ENCODE measurements around the gene DOLPP1.

The DOLPP1 gene

DNA sequence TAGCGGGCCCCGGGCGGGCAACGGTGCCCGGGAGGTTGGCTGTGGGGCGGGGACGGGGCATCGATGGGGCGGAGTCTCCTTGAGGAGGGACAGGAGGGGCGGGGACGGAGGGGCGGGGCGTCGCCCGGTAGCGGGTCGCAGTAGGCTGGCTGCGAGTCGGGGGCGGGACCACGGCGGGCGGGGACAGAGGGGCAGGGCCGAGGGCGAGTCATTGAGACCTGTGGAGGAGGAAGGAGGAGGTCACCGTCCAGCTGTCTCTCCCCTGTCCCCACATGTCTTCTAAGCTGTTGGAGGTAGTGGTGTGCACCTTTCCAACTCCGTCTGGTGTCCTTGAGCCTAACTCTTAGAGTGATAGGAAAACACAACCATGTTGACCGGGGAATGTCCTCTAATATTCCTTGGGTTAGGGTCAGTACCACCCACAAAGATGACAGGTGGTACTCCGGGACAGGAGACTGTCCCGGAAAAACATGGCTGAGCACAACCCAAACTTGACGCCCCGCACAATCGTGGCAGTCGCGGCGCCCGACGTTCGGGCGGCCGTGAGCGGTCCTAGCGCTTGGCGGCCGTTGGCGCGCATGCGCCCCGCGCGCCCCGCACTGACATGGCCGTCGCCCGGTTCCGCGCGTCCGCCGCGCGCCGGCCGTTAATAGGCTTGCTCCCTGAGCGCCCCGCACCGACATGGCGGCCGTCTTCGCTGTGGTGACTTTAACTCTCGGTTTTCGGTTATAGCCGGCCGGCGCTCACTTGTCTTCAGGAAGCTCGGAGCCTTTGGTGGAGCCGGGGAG is 30.0 kb downstream of the DOLPP1 start, which contains the start of the genes CRAT and PTPA (continued):
- TF ChIP-seq HOXA7 (CRISPR knock-in tag; IDR thresholded peaks at IDR 0.05; ENCODE audit: borderline replicate concordance), result no peak
- TF ChIP-seq, protein P1, sequence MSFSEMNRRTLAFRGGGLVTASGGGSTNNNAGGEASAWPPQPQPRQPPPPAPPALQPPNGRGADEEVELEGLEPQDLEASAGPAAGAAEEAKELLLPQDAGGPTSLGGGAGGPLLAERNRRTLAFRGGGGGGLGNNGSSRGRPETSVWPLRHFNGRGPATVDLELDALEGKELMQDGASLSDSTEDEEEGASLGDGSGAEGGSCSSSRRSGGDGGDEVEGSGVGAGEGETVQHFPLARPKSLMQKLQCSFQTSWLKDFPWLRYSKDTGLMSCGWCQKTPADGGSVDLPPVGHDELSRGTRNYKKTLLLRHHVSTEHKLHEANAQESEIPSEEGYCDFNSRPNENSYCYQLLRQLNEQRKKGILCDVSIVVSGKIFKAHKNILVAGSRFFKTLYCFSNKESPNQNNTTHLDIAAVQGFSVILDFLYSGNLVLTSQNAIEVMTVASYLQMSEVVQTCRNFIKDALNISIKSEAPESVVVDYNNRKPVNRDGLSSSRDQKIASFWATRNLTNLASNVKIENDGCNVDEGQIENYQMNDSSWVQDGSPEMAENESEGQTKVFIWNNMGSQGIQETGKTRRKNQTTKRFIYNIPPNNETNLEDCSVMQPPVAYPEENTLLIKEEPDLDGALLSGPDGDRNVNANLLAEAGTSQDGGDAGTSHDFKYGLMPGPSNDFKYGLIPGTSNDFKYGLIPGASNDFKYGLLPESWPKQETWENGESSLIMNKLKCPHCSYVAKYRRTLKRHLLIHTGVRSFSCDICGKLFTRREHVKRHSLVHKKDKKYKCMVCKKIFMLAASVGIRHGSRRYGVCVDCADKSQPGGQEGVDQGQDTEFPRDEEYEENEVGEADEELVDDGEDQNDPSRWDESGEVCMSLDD (tag by site-specific recombination; IDR thresholded peaks at IDR 0.05), result peak; percentile 62; the same call in 1 of the 2 replicates
- TF ChIP-seq, protein P2, sequence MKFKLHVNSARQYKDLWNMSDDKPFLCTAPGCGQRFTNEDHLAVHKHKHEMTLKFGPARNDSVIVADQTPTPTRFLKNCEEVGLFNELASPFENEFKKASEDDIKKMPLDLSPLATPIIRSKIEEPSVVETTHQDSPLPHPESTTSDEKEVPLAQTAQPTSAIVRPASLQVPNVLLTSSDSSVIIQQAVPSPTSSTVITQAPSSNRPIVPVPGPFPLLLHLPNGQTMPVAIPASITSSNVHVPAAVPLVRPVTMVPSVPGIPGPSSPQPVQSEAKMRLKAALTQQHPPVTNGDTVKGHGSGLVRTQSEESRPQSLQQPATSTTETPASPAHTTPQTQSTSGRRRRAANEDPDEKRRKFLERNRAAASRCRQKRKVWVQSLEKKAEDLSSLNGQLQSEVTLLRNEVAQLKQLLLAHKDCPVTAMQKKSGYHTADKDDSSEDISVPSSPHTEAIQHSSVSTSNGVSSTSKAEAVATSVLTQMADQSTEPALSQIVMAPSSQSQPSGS (tag by site-specific recombination; IDR thresholded peaks at IDR 0.05; ENCODE audit: low read depth), result no peak
- TF ChIP-seq BCL11B (tag by site-specific recombination; IDR thresholded peaks at IDR 0.05; ENCODE audit: low read depth), result no peak
- TF ChIP-seq, protein P3, sequence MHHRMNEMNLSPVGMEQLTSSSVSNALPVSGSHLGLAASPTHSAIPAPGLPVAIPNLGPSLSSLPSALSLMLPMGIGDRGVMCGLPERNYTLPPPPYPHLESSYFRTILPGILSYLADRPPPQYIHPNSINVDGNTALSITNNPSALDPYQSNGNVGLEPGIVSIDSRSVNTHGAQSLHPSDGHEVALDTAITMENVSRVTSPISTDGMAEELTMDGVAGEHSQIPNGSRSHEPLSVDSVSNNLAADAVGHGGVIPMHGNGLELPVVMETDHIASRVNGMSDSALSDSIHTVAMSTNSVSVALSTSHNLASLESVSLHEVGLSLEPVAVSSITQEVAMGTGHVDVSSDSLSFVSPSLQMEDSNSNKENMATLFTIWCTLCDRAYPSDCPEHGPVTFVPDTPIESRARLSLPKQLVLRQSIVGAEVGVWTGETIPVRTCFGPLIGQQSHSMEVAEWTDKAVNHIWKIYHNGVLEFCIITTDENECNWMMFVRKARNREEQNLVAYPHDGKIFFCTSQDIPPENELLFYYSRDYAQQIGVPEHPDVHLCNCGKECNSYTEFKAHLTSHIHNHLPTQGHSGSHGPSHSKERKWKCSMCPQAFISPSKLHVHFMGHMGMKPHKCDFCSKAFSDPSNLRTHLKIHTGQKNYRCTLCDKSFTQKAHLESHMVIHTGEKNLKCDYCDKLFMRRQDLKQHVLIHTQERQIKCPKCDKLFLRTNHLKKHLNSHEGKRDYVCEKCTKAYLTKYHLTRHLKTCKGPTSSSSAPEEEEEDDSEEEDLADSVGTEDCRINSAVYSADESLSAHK (tag by site-specific recombination; IDR thresholded peaks at IDR 0.05), result no peak
- no peak for TF ChIP-seq ZBTB20 (tag by site-specific recombination; IDR thresholded peaks at IDR 0.05)
- TF ChIP-seq, protein P4, sequence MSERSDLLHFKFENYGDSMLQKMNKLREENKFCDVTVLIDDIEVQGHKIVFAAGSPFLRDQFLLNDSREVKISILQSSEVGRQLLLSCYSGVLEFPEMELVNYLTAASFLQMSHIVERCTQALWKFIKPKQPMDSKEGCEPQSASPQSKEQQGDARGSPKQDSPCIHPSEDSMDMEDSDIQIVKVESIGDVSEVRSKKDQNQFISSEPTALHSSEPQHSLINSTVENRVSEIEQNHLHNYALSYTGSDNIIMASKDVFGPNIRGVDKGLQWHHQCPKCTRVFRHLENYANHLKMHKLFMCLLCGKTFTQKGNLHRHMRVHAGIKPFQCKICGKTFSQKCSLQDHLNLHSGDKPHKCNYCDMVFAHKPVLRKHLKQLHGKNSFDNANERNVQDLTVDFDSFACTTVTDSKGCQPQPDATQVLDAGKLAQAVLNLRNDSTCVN (tag by site-specific recombination; optimal IDR thresholded peaks at IDR 0.05), result peak; percentile 81
- no peak for TF ChIP-seq ZNF350 (tag by site-specific recombination; IDR thresholded peaks at IDR 0.05)
- no peak; the same call in 1 of the 2 replicates for TF ChIP-seq GLI2 (tag by site-specific recombination; IDR thresholded peaks at IDR 0.05; ENCODE audit: borderline replicate concordance, low read depth)
- TF ChIP-seq ZNF433 (tag by site-specific recombination; IDR thresholded peaks at IDR 0.05; ENCODE audit: low read depth), result no peak
- TF ChIP-seq, protein P5, sequence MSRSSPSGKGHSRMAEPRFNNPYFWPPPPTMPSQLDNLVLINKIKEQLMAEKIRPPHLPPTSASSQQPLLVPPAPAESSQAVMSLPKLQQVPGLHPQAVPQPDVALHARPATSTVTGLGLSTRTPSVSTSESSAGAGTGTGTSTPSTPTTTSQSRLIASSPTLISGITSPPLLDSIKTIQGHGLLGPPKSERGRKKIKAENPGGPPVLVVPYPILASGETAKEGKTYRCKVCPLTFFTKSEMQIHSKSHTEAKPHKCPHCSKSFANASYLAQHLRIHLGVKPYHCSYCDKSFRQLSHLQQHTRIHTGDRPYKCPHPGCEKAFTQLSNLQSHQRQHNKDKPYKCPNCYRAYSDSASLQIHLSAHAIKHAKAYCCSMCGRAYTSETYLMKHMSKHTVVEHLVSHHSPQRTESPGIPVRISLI (tag by site-specific recombination; IDR thresholded peaks at IDR 0.05), result no peak
- TF ChIP-seq ZNF501 (tag by site-specific recombination; IDR thresholded peaks at IDR 0.05), result peak; percentile 77
- TF ChIP-seq, protein P6, sequence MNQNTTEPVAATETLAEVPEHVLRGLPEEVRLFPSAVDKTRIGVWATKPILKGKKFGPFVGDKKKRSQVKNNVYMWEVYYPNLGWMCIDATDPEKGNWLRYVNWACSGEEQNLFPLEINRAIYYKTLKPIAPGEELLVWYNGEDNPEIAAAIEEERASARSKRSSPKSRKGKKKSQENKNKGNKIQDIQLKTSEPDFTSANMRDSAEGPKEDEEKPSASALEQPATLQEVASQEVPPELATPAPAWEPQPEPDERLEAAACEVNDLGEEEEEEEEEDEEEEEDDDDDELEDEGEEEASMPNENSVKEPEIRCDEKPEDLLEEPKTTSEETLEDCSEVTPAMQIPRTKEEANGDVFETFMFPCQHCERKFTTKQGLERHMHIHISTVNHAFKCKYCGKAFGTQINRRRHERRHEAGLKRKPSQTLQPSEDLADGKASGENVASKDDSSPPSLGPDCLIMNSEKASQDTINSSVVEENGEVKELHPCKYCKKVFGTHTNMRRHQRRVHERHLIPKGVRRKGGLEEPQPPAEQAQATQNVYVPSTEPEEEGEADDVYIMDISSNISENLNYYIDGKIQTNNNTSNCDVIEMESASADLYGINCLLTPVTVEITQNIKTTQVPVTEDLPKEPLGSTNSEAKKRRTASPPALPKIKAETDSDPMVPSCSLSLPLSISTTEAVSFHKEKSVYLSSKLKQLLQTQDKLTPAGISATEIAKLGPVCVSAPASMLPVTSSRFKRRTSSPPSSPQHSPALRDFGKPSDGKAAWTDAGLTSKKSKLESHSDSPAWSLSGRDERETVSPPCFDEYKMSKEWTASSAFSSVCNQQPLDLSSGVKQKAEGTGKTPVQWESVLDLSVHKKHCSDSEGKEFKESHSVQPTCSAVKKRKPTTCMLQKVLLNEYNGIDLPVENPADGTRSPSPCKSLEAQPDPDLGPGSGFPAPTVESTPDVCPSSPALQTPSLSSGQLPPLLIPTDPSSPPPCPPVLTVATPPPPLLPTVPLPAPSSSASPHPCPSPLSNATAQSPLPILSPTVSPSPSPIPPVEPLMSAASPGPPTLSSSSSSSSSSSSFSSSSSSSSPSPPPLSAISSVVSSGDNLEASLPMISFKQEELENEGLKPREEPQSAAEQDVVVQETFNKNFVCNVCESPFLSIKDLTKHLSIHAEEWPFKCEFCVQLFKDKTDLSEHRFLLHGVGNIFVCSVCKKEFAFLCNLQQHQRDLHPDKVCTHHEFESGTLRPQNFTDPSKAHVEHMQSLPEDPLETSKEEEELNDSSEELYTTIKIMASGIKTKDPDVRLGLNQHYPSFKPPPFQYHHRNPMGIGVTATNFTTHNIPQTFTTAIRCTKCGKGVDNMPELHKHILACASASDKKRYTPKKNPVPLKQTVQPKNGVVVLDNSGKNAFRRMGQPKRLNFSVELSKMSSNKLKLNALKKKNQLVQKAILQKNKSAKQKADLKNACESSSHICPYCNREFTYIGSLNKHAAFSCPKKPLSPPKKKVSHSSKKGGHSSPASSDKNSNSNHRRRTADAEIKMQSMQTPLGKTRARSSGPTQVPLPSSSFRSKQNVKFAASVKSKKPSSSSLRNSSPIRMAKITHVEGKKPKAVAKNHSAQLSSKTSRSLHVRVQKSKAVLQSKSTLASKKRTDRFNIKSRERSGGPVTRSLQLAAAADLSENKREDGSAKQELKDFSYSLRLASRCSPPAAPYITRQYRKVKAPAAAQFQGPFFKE (tag by site-specific recombination; IDR thresholded peaks at IDR 0.05; ENCODE audit: borderline replicate concordance), result no peak
- no peak for TF ChIP-seq MEIS1 (CRISPR knock-in tag; IDR thresholded peaks at IDR 0.05; ENCODE audit: borderline replicate concordance)
- no peak for TF ChIP-seq ZNF146 (tag by site-specific recombination; IDR thresholded peaks at IDR 0.05)
- TF ChIP-seq ZNF658 (tag by site-specific recombination; IDR thresholded peaks at IDR 0.05), result no peak
- TF ChIP-seq ZNF791 (tag by site-specific recombination; IDR thresholded peaks at IDR 0.05), result no peak
- TF ChIP-seq, protein P7, sequence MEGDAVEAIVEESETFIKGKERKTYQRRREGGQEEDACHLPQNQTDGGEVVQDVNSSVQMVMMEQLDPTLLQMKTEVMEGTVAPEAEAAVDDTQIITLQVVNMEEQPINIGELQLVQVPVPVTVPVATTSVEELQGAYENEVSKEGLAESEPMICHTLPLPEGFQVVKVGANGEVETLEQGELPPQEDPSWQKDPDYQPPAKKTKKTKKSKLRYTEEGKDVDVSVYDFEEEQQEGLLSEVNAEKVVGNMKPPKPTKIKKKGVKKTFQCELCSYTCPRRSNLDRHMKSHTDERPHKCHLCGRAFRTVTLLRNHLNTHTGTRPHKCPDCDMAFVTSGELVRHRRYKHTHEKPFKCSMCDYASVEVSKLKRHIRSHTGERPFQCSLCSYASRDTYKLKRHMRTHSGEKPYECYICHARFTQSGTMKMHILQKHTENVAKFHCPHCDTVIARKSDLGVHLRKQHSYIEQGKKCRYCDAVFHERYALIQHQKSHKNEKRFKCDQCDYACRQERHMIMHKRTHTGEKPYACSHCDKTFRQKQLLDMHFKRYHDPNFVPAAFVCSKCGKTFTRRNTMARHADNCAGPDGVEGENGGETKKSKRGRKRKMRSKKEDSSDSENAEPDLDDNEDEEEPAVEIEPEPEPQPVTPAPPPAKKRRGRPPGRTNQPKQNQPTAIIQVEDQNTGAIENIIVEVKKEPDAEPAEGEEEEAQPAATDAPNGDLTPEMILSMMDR (tag by site-specific recombination; IDR thresholded peaks at IDR 0.05), result no peak

Data from HEK293 (cell line).